AG10803 (cell line): ENCODE data around the gene RPTOR.
A peak's percentile ranks its signal among the peaks of the same experiment; 100 is the strongest.

Source experiments
- DNase-seq: peaks from one replicate; pipeline ENCODE4 v3.0.0; 2010; ENCODE audit warnings: low read depth
- H3K4me3 ChIP-seq: 2 replicates; pipeline ENCODE4 v1.5.1; 2011; ENCODE audit warnings: mild to moderate bottlenecking, low read length, control low read depth
- CTCF ChIP-seq: conservative IDR thresholded peaks from 2 replicates; pipeline ENCODE4 v1.5.1; 2011; ENCODE audit warnings: mild to moderate bottlenecking, low read length, control low read depth, inconsistent platforms

The RPTOR gene

GRCh38 chr17:80513892-80514291, 30.7 kb upstream of the RPTOR start:
- TF ChIP-seq CTCF, result no peak

GRCh38 chr17:80516171-80516932, 28.3 kb upstream of the RPTOR start:
- no peak for TF ChIP-seq CTCF
- no peak overlapping the region for H3K4me3 ChIP-seq
- no peak for DNase-seq

More at GRCh38 chr17:80513892-80514291, 30.7 kb upstream of the RPTOR start:
- DNase-seq, result peak; percentile 34
- no peak overlapping the region for H3K4me3 ChIP-seq

GRCh38 chr17:80517641-80518040, 27.0 kb upstream of the RPTOR start:
- DNase-seq, result no peak
- no peak for TF ChIP-seq CTCF
- no peak overlapping the region for H3K4me3 ChIP-seq

GRCh38 chr17:80518392-80518791, 26.2 kb upstream of the RPTOR start:
- H3K4me3 ChIP-seq, result no peak overlapping the region
- TF ChIP-seq CTCF, result no peak
- DNase-seq, result no peak

GRCh38 chr17:80519091-80519781, 25.4 kb upstream of the RPTOR start:
- no peak for TF ChIP-seq CTCF
- H3K4me3 ChIP-seq, result no peak overlapping the region
- peak; percentile 9 for DNase-seq

GRCh38 chr17:80520810-80521455, 23.7 kb upstream of the RPTOR start:
- DNase-seq, result no peak
- TF ChIP-seq CTCF, result no peak
- no peak overlapping the region for H3K4me3 ChIP-seq
